Loucy (cell line): ENCODE data around the gene SPINT1.

Source experiments
- H2AFZ ChIP-seq: fragments of 200-600 bp; sonication (generic); 2 replicates; pipeline ENCODE4 v1.6.0; 2016; ENCODE audit warnings: antibody characterized with exemption, mild to moderate bottlenecking, low read length, moderate library complexity
- H3F3A ChIP-seq: fragments of 200-600 bp; 2 replicates; pipeline ENCODE4 v1.6.0; 2016; ENCODE audit warnings: antibody characterized with exemption, low read depth, mild to moderate bottlenecking
- H3K27me3 ChIP-seq: fragments of 200-600 bp; sonication (generic); 2 replicates; pipeline ENCODE4 v1.6.1; 2014; ENCODE audit warnings: low read length, mild to moderate bottlenecking; ENCODE audit not compliant: insufficient read depth, poor library complexity, severe bottlenecking
- H3K36me3 ChIP-seq: fragments of 200-600 bp; sonication (generic); 2 replicates; pipeline ENCODE4 v1.6.1; 2016; ENCODE audit warnings: low read length; ENCODE audit not compliant: insufficient read depth
- H3K4me1 ChIP-seq: fragments of 200-600 bp; sonication (generic); 2 replicates; pipeline ENCODE4 v1.5.1; 2014; ENCODE audit warnings: low read length, mild to moderate bottlenecking; ENCODE audit not compliant: insufficient read depth, poor library complexity, severe bottlenecking
- H3K4me2 ChIP-seq: fragments of 200-600 bp; sonication (generic); 2 replicates; pipeline ENCODE4 v1.6.0; 2014; ENCODE audit warnings: antibody characterized with exemption, low read length, low read depth, mild to moderate bottlenecking; ENCODE audit not compliant: poor library complexity, severe bottlenecking
- H3K4me3 ChIP-seq: fragments of 200-600 bp; sonication (generic); 2 replicates; pipeline ENCODE4 v1.5.1; 2014; ENCODE audit warnings: low read length, mild to moderate bottlenecking, mixed read lengths; ENCODE audit not compliant: poor library complexity, severe bottlenecking
- H3K79me2 ChIP-seq: fragments of 200-600 bp; sonication (generic); 2 replicates; pipeline ENCODE4 v1.6.1; 2014; ENCODE audit warnings: low read length; ENCODE audit not compliant: insufficient read depth
- H3K9ac ChIP-seq: fragments of 200-600 bp; sonication (generic); 2 replicates; pipeline ENCODE4 v1.6.0; 2014; ENCODE audit warnings: mild to moderate bottlenecking, low read depth, low read length, moderate library complexity; ENCODE audit not compliant: poor library complexity, severe bottlenecking
- H3K9me2 ChIP-seq: fragments of 200-600 bp; sonication (generic); replicated peaks from 2 replicates; pipeline ENCODE4 v1.6.1; 2016; ENCODE audit warnings: low read depth, low read length, mixed read lengths
- H3K9me3 ChIP-seq: fragments of 200-600 bp; sonication (generic); 2 replicates; pipeline ENCODE4 v1.6.1; 2014; ENCODE audit warnings: mild to moderate bottlenecking, antibody characterized with exemption, low read length, low read depth; ENCODE audit not compliant: insufficient read depth
- H4K20me1 ChIP-seq: fragments of 200-600 bp; sonication (generic); 2 replicates; pipeline ENCODE4 v1.6.0; 2014; ENCODE audit warnings: antibody characterized with exemption, low read length, mild to moderate bottlenecking; ENCODE audit not compliant: insufficient read depth, poor library complexity, severe bottlenecking
- EZH2phosphoT487 ChIP-seq: fragments of 200-600 bp; IDR thresholded peaks from 2 replicates; pipeline ENCODE4 v1.6.1; 2018; ENCODE audit warnings: antibody characterized with exemption, mild to moderate bottlenecking, moderate library complexity, borderline replicate concordance
- TF ChIP-seq, protein P1 (sequence below): fragments of 200-600 bp; sonication (generic); conservative IDR thresholded peaks from 2 replicates; pipeline ENCODE4 v1.5.1; 2014; ENCODE audit warnings: mild to moderate bottlenecking, antibody characterized with exemption, low read length

The SPINT1 gene

DNA sequence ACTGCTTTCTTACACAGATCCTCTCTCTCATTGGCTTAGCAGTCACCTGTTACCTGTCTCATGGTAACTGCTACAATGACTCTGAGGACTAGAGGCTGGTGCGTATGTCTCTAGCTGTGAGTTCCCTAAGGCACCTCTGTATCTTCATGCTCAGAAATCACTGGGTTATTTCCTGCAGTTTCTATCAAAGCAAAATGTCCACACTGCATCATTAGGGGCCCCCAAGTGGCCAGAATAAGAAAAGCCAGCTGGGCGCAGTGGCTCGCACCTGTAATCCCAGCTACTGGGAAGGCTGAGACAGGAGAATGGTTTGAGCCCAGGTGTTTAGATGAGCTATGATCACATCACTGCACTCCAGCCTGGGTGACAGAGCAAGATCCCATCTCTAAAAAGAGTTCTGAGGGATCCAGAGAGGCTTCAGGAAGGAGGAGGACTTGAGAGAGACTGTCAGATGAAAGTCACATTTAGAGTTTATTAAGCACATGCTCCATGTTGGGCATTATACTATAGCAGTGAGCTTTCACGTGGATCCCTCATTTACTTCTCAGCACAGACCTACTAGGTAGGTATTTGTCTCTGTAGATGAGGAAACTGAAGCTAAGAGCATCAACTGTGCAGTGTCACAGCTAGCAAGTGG lies 48.1 kb downstream of the SPINT1 start:
- peak overlapping the region; percentile 91 for H2AFZ ChIP-seq

DNA sequence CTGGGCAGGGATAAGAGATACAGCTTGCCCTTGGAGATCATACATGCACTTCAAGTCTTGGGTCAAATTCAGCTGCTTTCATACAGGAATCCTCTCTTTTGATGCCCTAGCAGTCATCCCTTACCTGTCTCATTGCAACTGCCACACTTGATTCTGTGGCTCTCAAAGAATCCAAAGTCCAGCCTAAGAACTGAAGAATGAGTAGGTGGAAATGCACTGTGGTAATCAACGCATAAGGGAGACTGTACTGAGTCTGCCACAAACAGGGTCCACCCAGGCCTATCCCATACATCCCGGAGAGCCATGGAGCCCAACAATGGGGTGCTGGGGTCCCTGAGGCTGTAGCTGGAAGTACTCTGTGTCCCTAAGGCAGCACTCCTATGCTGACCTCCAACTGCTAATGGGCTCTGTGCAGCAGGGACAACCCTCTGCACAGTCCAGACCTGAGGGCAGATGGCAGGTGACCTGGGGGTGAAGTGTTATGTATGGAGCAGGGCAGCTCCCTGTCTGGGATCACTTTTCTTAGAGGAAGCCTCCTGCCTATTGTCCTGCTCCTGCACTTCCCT lies 48.7 kb downstream of the SPINT1 start:
- TF ChIP-seq EZH2phosphoT487 = no peak
- Histone ChIP-seq H3K4me2 (no peak overlapping the region), H3F3A (no peaks in the 10 kb centered on the region), H3K9me3 (no peaks in the 10 kb centered on the region), H3K27me3 (no peaks in the 10 kb centered on the region), H4K20me1 (peaks cover 9% of the 10 kb centered on the region), H2AFZ (peak overlapping the region; percentile 21; the same call in 1 of the 2 replicates), H3K36me3 (no peaks in the 10 kb centered on the region), H3K79me2 (peaks cover 32% of the 10 kb centered on the region), H3K9ac (no peak overlapping the region), H3K9me2 (no peaks in the 10 kb centered on the region), H3K4me3 (no peak overlapping the region), H3K4me1 (peaks cover 11% of the 10 kb centered on the region)

More for the DNA sequence above, 48.1 kb downstream of the SPINT1 start:
- H3K79me2 ChIP-seq = peaks cover 26% of the 10 kb centered on the region
- no peaks in the 10 kb centered on the region for H3K27me3 ChIP-seq
- H3F3A ChIP-seq = no peaks in the 10 kb centered on the region
- H3K36me3 ChIP-seq = no peaks in the 10 kb centered on the region
- H3K4me1 ChIP-seq = peaks cover 11% of the 10 kb centered on the region
- no peak for TF ChIP-seq EZH2phosphoT487
- TF ChIP-seq, protein P1, sequence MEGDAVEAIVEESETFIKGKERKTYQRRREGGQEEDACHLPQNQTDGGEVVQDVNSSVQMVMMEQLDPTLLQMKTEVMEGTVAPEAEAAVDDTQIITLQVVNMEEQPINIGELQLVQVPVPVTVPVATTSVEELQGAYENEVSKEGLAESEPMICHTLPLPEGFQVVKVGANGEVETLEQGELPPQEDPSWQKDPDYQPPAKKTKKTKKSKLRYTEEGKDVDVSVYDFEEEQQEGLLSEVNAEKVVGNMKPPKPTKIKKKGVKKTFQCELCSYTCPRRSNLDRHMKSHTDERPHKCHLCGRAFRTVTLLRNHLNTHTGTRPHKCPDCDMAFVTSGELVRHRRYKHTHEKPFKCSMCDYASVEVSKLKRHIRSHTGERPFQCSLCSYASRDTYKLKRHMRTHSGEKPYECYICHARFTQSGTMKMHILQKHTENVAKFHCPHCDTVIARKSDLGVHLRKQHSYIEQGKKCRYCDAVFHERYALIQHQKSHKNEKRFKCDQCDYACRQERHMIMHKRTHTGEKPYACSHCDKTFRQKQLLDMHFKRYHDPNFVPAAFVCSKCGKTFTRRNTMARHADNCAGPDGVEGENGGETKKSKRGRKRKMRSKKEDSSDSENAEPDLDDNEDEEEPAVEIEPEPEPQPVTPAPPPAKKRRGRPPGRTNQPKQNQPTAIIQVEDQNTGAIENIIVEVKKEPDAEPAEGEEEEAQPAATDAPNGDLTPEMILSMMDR = peak; percentile 95
- no peaks in the 10 kb centered on the region for H3K9me3 ChIP-seq
- H3K9me2 ChIP-seq = no peaks in the 10 kb centered on the region
- H3K9ac ChIP-seq = no peak overlapping the region
- no peak overlapping the region for H3K4me3 ChIP-seq
- H3K4me2 ChIP-seq = peak overlapping the region; percentile 13
- H4K20me1 ChIP-seq = peaks cover 9% of the 10 kb centered on the region

DNA sequence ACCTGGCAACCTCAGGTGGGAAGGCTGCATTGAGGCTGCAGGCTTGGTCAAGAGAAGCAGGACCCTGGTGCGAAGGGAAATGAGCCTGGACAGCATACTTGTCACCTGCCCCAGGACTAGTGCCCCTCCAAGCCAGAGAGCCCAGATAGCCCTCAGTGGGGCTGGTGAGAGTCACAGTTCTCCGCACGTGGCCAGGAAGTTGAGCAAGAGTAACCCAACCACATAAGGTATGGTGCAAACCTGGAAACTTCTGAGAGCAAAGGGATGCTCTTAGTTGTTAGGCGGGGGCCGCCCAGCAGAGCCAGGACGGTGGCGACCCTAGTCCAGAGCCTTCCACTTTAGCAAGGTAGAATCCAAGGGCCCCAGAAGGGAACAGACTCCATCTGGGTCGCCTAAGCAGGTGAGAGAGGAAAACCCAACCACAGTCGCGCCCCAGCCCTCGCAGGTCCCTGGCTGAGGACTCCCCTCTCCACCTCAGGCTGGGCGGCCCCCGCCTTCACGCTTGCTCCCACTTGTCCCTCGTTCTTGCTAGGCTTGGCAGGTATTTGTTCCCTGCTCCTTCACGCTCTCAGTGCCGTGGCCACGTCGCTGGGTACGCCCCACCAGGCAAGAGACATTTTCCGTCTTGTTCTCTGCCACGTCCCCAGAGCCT lies 49.3 kb downstream of the SPINT1 start:
- H3K9me2 ChIP-seq = no peaks in the 10 kb centered on the region
- no peaks in the 10 kb centered on the region for H3K36me3 ChIP-seq
- H4K20me1 ChIP-seq = peaks cover 9% of the 10 kb centered on the region
- peaks cover 34% of the 10 kb centered on the region for H3K79me2 ChIP-seq
- no peak overlapping the region for H3K4me3 ChIP-seq
- H3K27me3 ChIP-seq = no peaks in the 10 kb centered on the region
- TF ChIP-seq, protein P1 = no peak
- TF ChIP-seq EZH2phosphoT487 = no peak
- peak overlapping the region; percentile 43 for H3K9ac ChIP-seq
- peak overlapping the region; percentile 84 for H3K4me2 ChIP-seq
- peaks cover 11% of the 10 kb centered on the region for H3K4me1 ChIP-seq
- no peaks in the 10 kb centered on the region for H3K9me3 ChIP-seq
- no peak overlapping the region; the same call in 1 of the 2 replicates for H2AFZ ChIP-seq
- no peaks in the 10 kb centered on the region for H3F3A ChIP-seq
